WTC11 (cell line): ENCODE results near the gene IGFBPL1.

Experiments
- CTCF ChIP-seq: fragments of 200-600 bp; IDR thresholded peaks from 2 replicates; pipeline ENCODE4 v1.8.0; 2022; ENCODE audit warnings: antibody characterized with exemption
- FOXP1 ChIP-seq: sonication (generic); formaldehyde crosslinking; IDR thresholded peaks from 2 replicates; pipeline ENCODE4 v1.8.0; 2022; ENCODE audit warnings: missing genetic modification reagents, mild to moderate bottlenecking, moderate library complexity, borderline replicate concordance
- GABPB1 ChIP-seq: sonication (generic); formaldehyde crosslinking; IDR thresholded peaks from 2 replicates; pipeline ENCODE4 v1.8.1; 2023; ENCODE audit warnings: mild to moderate bottlenecking, missing genetic modification reagents
- JUN ChIP-seq: sonication (generic); formaldehyde crosslinking; IDR thresholded peaks from 2 replicates; pipeline ENCODE4 v1.8.0; 2023; ENCODE audit warnings: mild to moderate bottlenecking, missing genetic modification reagents
- KAT7 ChIP-seq: sonication (generic); formaldehyde crosslinking; IDR thresholded peaks from 2 replicates; pipeline ENCODE4 v1.8.1; 2023; ENCODE audit warnings: missing genetic modification reagents, mild to moderate bottlenecking, borderline replicate concordance
- NFYB ChIP-seq: sonication (generic); formaldehyde crosslinking; conservative IDR thresholded peaks from 2 replicates; pipeline ENCODE4 v1.8.0; 2022; ENCODE audit warnings: low read depth, missing genetic modification reagents
- TEAD1 ChIP-seq: sonication (generic); formaldehyde crosslinking; IDR thresholded peaks from 2 replicates; pipeline ENCODE4 v1.8.0; 2022; ENCODE audit warnings: mild to moderate bottlenecking, missing genetic modification reagents
- USF2 ChIP-seq: sonication (generic); formaldehyde crosslinking; IDR thresholded peaks from 2 replicates; pipeline ENCODE4 v1.8.1; 2023; ENCODE audit warnings: mild to moderate bottlenecking, missing genetic modification reagents, moderate library complexity

GRCh38 chr9:38428062-38428461 lies 3.8 kb upstream of the IGFBPL1 start:
- TF ChIP-seq CTCF, result no peak
- no peak for TF ChIP-seq GABPB1 (CRISPR knock-in tag)
- no peak for TF ChIP-seq TEAD1 (CRISPR knock-in tag)
- no peak for TF ChIP-seq NFYB (CRISPR knock-in tag)
- no peak for TF ChIP-seq JUN
- TF ChIP-seq FOXP1 (CRISPR knock-in tag), result no peak
- TF ChIP-seq KAT7 (CRISPR knock-in tag), result no peak
- no peak for TF ChIP-seq USF2
